Osteocyte (in vitro differentiated cells): Measurements from ENCODE around the gene ENDOD1. TPM values are rescaled to one million over a fixed set of nuclear protein-coding genes. Genes with fewer than 3 reads are reported as not detected.

Source experiments
- DNase-seq: peaks from one replicate; pipeline ENCODE4 v3.0.0; 2021; ENCODE audit warnings: mixed read lengths; ENCODE audit not compliant: unreplicated experiment; ENCODE audit errors: extremely low spot score
- H3K27ac Mint-ChIP-seq: one replicate; pipeline ENCODE4 v1.8.0; 2021; ENCODE audit warnings: mild to moderate bottlenecking, mixed read lengths; ENCODE audit not compliant: unreplicated experiment
- H3K27me3 Mint-ChIP-seq: one replicate; pipeline ENCODE4 v1.8.0; 2021; ENCODE audit warnings: mixed read lengths; ENCODE audit not compliant: unreplicated experiment
- H3K36me3 Mint-ChIP-seq: one replicate; pipeline ENCODE4 v1.8.0; 2021; ENCODE audit warnings: mixed read lengths; ENCODE audit not compliant: unreplicated experiment
- H3K4me1 Mint-ChIP-seq: one replicate; pipeline ENCODE4 v1.8.0; 2021; ENCODE audit warnings: mixed read lengths; ENCODE audit not compliant: unreplicated experiment
- H3K4me3 Mint-ChIP-seq: one replicate; pipeline ENCODE4 v1.8.0; 2021; ENCODE audit warnings: mild to moderate bottlenecking, moderate library complexity, mixed read lengths; ENCODE audit not compliant: unreplicated experiment
- H3K9me3 Mint-ChIP-seq: one replicate; pipeline ENCODE4 v1.8.0; 2021; ENCODE audit warnings: mixed read lengths; ENCODE audit not compliant: unreplicated experiment
- CTCF ChIP-seq: fragments of 200-600 bp; sonication (generic); IDR thresholded peaks from 2 replicates; pipeline ENCODE4 v1.5.0; 2021; ENCODE audit warnings: antibody characterized with exemption, mild to moderate bottlenecking, moderate library complexity
- total RNA-seq: library from RNA; stranded (reverse); gene quantifications from 2 replicates; pipeline ENCODE4 v1.2.1, GENCODE V29; 2021

Gene ENDOD1
- total RNA-seq, 1 donor from 2014 or later, result 91.6 TPM

- Mint-ChIP-seq H3K4me3 (no peak overlapping the region), H3K9me3 (no peaks in the 10 kb centered on the region), H3K27me3 (no peaks in the 10 kb centered on the region), H3K36me3 (peaks cover 33% of the 10 kb centered on the region), H3K27ac (no peak overlapping the region), H3K4me1 (no peaks in the 10 kb centered on the region)
- DNase-seq, result no peak
- no peak for TF ChIP-seq CTCF
Measured at GRCh38 chr11:95165638-95166037, 76.0 kb downstream of the ENDOD1 start.

GRCh38 chr11:95166781-95167180 is 77.1 kb downstream of the ENDOD1 start:
- no peak overlapping the region for H3K27ac Mint-ChIP-seq
- DNase-seq, result no peak
- no peaks in the 10 kb centered on the region for H3K4me1 Mint-ChIP-seq
- H3K9me3 Mint-ChIP-seq, result no peaks in the 10 kb centered on the region
- no peaks in the 10 kb centered on the region for H3K27me3 Mint-ChIP-seq
- H3K36me3 Mint-ChIP-seq, result peaks cover 40% of the 10 kb centered on the region
- no peak for TF ChIP-seq CTCF
- H3K4me3 Mint-ChIP-seq, result no peak overlapping the region

GRCh38 chr11:95170294-95170693 is 80.6 kb downstream of the ENDOD1 start:
- no peak overlapping the region for H3K27ac Mint-ChIP-seq
- H3K4me1 Mint-ChIP-seq, result no peaks in the 10 kb centered on the region
- no peak for DNase-seq
- H3K36me3 Mint-ChIP-seq, result peaks cover 51% of the 10 kb centered on the region
- no peaks in the 10 kb centered on the region for H3K9me3 Mint-ChIP-seq
- no peak overlapping the region for H3K4me3 Mint-ChIP-seq
- no peaks in the 10 kb centered on the region for H3K27me3 Mint-ChIP-seq
- no peak for TF ChIP-seq CTCF

GRCh38 chr11:95175818-95176380 is 86.3 kb downstream of the ENDOD1 start:
- no peak overlapping the region for H3K4me3 Mint-ChIP-seq
- no peaks in the 10 kb centered on the region for H3K27me3 Mint-ChIP-seq

More at GRCh38 chr11:95175818-95176380, 86.3 kb downstream of the ENDOD1 start:
- no peak for DNase-seq
- H3K27ac Mint-ChIP-seq, result no peak overlapping the region
- no peaks in the 10 kb centered on the region for H3K4me1 Mint-ChIP-seq
- H3K36me3 Mint-ChIP-seq, result peaks cover 58% of the 10 kb centered on the region
- TF ChIP-seq CTCF, result no peak
- no peaks in the 10 kb centered on the region for H3K9me3 Mint-ChIP-seq

Other genes with a start within 250 kb of the ENDOD1 start
- gene CWC15, start 116.3 kb upstream of the ENDOD1 start, total RNA-seq, result 58.9 and 60.3 TPM in 2 replicates
- 0.81 and 0.97 TPM in 2 replicates for gene KDM4D, start 116.1 kb upstream of the ENDOD1 start, total RNA-seq
- gene KDM4E, start 64.6 kb upstream of the ENDOD1 start, total RNA-seq, result not detected in 2 replicates
- not detected in 2 replicates for gene KDM4F, start 40.4 kb upstream of the ENDOD1 start, total RNA-seq
- 57.6 and 67.2 TPM in 2 replicates for gene SRSF8, start 22.9 kb upstream of the ENDOD1 start, total RNA-seq
- gene SESN3, start 141.4 kb downstream of the ENDOD1 start, total RNA-seq, result 84.8 and 91.6 TPM in 2 replicates